Measurements from ENCODE around the gene LBHD2.

LBHD2 gene

DNA sequence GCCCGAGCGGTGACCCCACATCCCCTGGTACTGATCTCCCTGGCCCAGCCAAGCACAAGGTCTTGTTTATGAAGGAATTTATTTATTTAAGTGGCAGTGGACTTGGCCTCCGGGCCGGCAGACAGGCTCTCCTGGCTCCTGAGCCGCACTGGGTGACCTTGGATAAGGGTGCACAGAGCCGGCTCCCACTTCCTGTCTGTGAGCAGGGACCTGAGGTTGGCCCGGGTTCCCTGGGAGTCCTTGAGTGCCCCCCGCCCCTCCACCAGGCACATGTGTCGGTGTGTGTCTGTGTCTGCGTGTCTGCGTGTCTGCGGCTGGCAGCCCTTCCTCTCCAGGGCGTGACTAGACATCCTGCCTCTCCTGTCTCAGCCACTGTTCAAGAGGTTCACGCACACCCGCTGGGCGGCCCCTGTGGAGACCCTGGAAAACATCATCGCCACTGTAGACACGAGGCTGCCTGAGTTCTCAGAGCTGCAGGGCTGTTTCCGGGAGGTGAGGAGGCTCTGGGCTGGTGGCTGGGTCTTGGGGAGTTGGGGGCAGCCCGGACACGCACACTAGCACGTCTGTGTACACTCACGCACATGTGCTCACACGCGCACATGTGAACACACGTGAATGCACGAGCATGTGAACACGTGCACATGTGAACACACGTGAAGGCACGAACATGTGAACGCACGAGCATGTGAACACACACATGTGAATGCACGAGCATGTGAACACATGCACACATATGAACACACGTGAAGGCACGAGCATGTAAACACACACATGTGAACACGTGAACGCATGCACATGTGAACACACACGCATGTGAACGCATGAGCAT, 48.6 kb downstream of the LBHD2 start:
- no peak for DNase-seq (ENCODE audit: low read depth)

DNA sequence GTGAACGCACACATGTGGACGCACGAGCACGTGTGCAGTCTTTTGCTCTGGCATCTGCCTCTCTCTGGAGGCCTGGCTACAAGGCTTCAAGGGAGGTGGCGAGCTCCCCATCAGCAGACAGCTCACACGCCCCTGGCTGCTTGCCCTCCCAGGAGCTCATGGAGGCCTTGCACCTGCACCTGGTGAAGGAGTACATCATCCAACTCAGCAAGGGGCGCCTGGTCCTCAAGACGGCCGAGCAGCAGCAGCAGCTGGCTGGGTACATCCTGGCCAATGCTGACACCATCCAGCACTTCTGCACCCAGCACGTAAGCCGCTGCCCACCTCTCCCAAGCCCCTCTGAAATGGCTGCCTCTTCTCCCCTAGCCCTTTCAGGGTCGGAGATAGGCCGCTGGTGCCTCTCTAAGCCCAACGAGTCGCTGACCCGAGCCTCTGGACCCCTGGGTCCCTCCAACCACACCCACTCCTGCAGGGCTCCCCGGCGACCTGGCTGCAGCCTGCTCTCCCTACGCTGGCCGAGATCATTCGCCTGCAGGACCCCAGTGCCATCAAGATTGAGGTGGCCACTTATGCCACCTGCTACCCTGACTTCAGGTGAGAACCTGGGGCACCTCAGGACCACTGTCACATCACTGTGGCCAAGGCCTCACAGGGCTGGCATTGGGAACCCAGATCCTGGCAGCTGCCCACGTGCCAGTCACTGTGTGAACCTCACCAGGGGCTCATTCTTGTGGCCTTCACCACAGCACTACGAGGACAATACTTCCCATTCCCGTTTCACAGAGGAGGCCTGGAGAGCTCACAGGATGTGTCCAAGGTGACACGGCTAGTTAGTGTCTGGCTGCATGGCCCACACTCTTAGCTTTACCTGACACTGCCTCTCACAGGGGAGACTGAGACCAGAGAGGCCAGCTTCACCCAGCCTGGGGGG, 49.5 kb downstream of the LBHD2 start:
- DNase-seq (ENCODE audit: low read depth) = no peak

DNA sequence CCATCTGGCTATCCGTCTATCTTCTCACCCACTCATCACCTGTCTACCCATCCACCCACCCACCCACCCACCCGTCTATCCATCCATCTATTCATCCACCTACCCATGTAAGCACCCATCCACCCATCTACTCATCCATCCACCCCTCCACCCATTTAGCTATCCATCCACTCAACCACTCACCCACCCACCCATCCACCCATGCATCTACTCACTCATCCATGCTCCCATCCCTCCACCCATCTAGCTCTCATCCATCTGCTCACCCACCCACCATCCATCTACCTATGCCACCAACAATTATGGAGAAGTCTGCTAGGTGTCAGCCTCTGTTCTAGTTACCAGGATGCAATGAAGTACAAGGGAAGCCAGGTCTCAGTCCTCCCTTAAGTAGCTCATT, 50.4 kb downstream of the LBHD2 start:
- DNase-seq (ENCODE audit: low read depth) = no peak

DNA sequence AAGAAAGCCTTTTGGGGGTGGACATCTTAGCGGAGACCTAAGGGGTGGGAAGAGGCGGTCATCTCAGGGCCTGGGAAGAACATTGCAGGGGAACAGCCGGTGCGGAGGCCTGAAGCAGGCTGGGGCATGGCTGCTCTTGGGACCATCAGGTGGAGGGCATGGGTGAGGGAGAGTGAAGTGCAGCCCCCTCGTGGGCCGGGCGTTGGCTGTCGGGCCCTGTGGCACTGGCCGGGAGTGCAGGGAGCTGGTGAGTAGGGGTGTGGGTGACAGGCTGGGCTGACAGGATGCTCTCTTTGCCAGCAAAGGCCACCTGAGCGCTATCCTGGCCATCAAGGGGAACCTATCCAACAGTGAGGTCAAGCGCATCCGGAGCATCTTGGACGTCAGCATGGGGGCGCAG, 50.9 kb downstream of the LBHD2 start:
- no peak for DNase-seq (ENCODE audit: low read depth)

DNA sequence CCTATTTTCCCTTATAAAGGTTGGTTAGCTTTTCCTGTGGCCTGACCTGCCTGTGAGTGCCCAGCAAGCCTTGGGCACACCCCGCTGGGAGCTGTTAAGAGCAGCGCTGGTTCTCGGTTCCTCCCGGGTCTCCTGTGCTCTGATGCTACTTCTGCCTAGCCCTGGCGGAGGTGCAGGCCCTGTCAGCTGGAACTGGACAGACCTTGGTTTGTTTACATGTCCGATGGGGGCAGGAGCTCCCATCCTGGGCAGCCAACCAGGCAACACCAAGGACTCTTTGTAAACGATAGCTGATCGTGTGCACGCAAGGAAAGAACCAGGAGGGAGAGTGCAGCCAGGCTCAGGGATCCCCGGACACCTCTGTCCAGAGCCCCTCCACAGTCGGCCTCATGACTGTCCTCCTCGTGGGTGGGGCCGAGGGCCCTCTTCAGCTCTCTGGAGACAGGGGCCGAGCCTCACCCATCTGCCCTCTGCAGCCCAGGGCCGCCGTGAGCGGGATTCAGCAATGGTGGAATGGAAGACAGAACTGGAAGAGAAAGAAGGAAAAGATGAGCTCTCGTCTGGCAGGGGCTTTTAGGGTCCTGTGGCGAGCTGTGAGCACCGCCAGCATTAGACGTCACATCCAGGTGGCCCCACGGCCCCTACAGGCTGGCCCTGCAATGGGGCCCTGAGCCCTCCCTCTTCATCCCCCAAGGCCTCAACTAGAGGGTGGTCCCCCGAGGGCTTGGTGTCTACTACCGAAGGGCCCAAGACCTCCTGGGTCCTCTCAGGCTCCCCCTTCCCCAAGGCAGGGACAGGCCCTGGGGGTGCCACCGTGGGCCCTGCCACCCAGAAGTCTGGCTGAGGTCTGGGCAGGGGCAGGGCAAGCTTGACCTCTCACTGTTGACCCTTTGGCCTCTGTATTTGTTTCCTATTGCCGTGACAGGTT, 51.6 kb downstream of the LBHD2 start:
- DNase-seq (ENCODE audit: low read depth) = no peak

DNA sequence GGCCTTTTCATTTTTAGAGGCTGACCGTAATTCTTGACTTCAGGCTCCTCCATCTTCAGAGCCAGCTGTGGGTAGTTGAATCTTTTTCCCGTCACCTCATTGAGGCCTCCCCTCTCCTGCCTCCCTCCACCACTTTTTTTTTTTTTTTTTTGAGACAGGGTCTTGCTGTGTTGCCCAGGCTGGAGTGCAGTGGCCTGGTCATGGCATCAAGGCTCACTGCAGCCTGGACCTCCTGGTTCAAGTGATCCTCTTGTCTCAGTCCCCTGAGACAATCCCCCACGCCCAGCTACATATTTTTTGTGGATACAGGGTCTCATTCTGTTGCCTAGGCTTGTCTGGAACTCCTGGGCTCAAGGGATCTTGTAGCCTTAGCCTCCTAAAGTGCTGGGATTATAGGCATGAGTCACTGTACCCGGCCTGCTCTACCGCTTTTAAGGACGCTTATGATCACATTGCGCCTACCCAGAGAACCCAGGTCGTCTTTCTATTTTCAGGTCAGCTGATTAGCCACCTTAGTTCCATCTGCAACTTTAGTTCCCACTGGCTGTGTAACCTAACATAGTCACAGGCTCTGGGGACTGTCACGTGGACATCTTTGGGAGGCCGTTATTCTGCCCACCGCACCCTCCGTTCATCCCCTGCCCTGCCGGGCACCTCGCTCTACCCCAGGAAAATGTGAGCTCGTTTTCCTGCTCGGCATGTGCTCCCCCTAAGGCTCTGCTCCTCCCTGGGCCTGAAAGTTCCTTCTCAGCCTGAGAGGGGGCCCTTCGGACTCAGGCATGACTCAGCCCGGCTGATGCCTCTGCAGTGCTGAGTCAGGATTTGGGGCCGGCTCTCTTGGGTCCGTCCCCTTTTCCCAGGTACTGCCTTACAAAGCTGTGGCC, 52.6 kb downstream of the LBHD2 start:
- no peak for DNase-seq (ENCODE audit: low read depth)

DNA sequence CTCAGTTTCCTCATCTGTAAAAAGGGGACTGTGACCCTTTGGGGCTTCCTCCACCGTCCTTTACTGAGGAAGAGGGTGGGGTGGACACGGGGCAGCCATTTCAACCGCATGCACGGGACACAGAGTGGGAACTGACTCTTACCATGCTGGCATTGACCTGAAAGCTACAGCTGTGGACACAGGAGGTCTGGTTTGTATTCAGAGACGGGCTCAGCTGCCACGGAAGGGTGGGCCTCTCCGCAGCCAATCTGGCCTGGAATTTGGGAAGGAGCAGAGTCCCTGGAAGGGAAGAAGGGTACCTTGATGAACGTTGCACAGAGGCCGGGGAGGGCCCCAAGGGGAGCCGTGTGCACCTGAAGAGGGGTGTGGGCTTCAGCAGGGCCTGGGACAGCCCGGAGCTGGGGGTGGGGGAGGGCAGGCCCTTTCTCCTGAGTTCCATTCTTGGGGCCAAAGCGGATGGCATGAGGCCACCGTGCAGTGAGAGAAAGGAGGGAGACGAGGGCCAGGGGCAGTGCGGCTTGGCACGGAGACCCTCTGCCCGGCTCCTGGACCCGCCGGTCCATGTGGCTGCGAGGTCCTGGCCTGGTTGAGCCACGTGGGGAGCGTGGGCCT, 53.8 kb downstream of the LBHD2 start:
- DNase-seq (ENCODE audit: low read depth) = no peak

DNA sequence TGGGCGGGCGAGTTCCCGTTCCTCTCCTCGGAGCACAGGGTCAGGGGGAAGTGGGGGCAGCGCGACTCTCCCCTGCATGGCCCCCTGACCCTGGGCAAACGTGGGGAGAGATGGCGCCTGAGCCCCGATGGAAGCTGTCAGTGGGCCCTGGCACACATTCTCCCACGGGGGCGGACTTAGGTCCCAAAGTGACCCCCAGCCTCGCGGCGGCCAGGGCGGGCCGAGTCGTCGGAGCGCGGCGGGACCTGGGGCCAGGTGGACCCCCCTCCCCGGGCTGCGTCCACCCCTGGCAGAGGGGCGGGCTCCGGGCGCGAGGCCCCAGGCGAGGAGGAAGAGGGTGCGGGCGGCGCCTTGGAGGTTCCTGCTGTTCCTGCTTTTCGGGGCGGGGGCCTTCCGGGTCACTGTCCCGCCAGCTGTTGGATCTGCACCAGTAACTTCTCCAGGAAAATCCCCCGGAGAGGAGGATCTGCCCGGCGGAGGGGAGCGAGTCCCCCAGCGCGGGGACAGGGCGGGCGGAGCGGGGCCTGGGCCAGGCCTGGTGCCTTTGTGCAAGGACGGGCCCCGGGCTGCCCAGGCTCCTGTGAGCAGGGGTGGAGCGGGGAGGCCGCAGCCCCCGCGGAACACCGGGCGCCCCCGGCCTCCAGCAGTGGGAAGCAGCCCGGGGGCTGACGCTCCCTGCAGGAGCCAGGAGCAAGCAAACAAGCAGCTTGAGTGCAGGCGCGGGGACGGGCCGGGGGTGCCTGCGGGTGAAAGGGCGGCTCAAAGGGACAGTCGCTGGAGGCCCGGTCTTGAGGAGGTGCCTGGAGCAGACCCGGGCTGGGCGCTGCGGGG, 54.5 kb downstream of the LBHD2 start:
- no peak for DNase-seq (ENCODE audit: low read depth)

DNA sequence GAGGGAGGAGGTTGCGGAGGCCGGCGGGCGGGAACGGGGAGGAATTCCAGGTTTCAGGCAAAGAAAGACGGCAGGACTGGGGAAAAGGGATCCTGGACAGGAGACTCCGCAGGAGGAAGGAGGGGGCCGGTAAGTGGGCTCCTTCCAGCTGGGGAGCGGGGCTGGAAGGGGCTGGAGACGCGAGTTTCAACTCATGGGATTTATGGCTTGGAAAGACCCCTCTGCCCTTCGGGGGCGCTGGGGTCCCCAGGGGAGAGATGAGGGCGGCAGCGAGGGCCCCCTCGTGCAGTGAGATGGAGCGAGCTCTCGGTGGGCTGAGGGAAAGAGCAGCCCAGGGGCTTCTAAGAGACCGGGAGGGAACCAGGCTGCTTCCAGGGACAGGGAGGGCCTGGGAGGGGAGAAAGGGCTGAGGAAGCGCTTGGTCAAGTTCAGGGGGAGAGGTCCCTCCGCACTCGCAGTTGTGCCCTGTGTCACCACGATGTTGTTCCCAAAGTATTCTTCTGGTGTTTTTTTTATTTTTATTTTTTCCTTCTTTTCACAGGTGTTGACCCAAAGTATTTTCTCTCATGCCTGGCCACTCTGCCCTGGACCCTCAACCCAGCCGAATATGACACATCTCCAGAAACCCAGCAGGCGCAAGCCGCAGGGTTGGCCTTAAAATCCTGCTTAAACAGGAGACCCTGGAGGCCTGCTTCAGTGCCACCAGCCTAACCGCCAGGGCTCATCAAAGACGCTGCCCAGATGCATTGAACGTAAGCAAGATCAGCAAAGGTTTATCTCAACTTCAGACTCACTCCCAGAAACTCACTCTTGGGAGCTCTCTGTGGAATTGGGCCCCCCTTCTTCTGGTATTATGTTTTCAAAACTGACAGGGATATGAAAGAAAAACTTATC, 55.4 kb downstream of the LBHD2 start:
- DNase-seq (ENCODE audit: low read depth) = no peak

All from stimulated activated CD8-positive, alpha-beta memory T cell treated with anti-CD3 and anti-CD28 coated beads, Interleukin-15, amount 100 ng/mL, for 24 hours (primary cell).